ENCODE results near the gene CDC37.

The CDC37 gene

DNA sequence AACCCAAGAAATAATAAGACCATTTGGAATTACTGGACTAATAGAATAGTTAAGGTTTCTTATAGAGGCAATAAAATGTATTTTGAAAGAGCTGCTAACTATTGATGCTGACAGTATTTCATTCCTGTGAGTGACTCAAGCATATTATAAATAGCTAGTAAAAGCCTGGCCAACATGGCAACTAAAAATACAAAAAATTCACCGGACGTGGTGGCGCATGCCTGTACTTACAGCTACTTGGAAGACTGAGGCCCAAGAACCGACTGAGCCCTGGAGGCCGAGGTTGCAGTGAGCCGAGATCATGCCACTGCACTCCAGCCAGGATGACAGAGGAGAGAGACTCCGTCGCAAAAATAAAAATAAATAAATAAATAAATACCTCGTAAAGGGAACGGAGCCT is 58.6 kb downstream of the CDC37 start:
- TF ChIP-seq, protein P1, sequence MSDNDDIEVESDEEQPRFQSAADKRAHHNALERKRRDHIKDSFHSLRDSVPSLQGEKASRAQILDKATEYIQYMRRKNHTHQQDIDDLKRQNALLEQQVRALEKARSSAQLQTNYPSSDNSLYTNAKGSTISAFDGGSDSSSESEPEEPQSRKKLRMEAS (IDR thresholded peaks at IDR 0.05; ENCODE audit: low read depth, low read length) = no peak
- TF ChIP-seq MYC (IDR thresholded peaks at IDR 0.05; ENCODE audit: low read depth, low read length) (no peak), POLR2A (IDR thresholded peaks at IDR 0.05; ENCODE audit: extremely low read depth, insufficient read length) (no peak)
- TF ChIP-seq, protein P2, sequence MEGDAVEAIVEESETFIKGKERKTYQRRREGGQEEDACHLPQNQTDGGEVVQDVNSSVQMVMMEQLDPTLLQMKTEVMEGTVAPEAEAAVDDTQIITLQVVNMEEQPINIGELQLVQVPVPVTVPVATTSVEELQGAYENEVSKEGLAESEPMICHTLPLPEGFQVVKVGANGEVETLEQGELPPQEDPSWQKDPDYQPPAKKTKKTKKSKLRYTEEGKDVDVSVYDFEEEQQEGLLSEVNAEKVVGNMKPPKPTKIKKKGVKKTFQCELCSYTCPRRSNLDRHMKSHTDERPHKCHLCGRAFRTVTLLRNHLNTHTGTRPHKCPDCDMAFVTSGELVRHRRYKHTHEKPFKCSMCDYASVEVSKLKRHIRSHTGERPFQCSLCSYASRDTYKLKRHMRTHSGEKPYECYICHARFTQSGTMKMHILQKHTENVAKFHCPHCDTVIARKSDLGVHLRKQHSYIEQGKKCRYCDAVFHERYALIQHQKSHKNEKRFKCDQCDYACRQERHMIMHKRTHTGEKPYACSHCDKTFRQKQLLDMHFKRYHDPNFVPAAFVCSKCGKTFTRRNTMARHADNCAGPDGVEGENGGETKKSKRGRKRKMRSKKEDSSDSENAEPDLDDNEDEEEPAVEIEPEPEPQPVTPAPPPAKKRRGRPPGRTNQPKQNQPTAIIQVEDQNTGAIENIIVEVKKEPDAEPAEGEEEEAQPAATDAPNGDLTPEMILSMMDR (IDR thresholded peaks at IDR 0.05; ENCODE audit: low read depth, low read length) = no peak
- no peak for DNase-seq (ENCODE audit: low read depth)

DNA sequence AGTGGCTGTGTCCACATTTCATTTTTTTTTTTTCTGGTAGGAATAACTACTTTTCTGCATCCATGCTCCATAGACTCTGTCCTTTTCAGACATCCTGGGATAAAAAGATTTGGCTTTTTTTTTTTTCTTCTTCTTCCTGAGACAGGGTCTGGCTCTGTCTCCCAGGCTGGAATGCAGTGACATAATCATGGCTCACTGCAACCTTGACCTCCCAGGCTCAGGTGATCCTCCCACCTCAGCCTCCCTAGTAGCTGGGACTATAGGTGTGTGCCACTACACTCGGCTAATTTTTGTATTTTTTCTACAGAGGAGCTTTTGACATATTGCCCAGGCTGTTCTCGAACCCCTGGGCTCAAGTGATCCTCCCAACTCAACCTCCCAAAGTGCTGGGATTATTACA is 59.8 kb downstream of the CDC37 start:
- DNase-seq (ENCODE audit: low read depth) = no peak
- H3K4me3 ChIP-seq (ENCODE audit: low read depth, low read length) = no peak overlapping the region
- TF ChIP-seq, protein P1 (IDR thresholded peaks at IDR 0.05; ENCODE audit: low read depth, low read length) = no peak
- TF ChIP-seq, protein P2 (IDR thresholded peaks at IDR 0.05; ENCODE audit: low read depth, low read length) = no peak
- TF ChIP-seq POLR2A (IDR thresholded peaks at IDR 0.05; ENCODE audit: extremely low read depth, insufficient read length) = no peak
- no peak for TF ChIP-seq MYC (IDR thresholded peaks at IDR 0.05; ENCODE audit: low read depth, low read length)

More for the DNA sequence above, 58.6 kb downstream of the CDC37 start:
- H3K4me3 ChIP-seq (ENCODE audit: low read depth, low read length) = no peak overlapping the region

Data from NB4 (cell line).